HCT116 (cell line): ENCODE measurements around the gene SLC22A13. TPM values are rescaled to one million over a fixed set of nuclear protein-coding genes. Genes with fewer than 3 reads are reported as not detected.

Source experiments
- ATAC-seq: fragments of 200-7000 bp; cut with Tn5 transposase; 2 replicates; pipeline ENCODE4 v1.9.1; 2020; ENCODE audit warnings: mild to moderate bottlenecking, moderate library complexity
- BruUV-seq: library from RNA; stranded (reverse); fragments of 400-500 nt; replicated peaks from 2 replicates; lab custom pipeline; 2021; lab: Mats Ljungman, UMichigan
- CTCF ChIA-PET: fragments of 300-600 bp; sonication (Branson Sonifier 250); formaldehyde crosslinking; loops from one replicate; lab custom pipeline; 2021; ENCODE audit warnings: antibody characterized with exemption; lab: Charles Lee
- POLR2A ChIA-PET: fragments of 300-600, 350-600 bp; sonication (Branson Sonifier 250); formaldehyde crosslinking; loops from one replicate; lab custom pipeline; 2021; ENCODE audit warnings: antibody characterized with exemption; lab: Charles Lee
- RAD21 ChIA-PET, 2 experiments: fragments of 300-600 bp; sonication (Branson Sonifier 250); formaldehyde crosslinking; loops; one replicate each; lab custom pipeline; 2023; ENCODE audit warnings: low total read pairs in 2 of 2; ENCODE audit not compliant: uncharacterized antibody in 2 of 2, unreplicated experiment in 2 of 2, low non-redundant PET in 1 of 2; lab: Charles Lee
- DNase-seq: peaks from one replicate; pipeline ENCODE4 v3.0.0-alpha.2; 2010; ENCODE audit warnings: low read depth, low spot score
- H2AFZ ChIP-seq: fragments of 200-600 bp; shearing (Covaris generic), sonication (generic); 2 replicates; pipeline ENCODE4 v1.6.1; 2017; ENCODE audit warnings: low read depth, mixed run types, mixed read lengths, antibody characterized with exemption, low read length; ENCODE audit not compliant: poor library complexity, severe bottlenecking
- H3K27ac ChIP-seq: 2 replicates; pipeline ENCODE4 v1.5.1; 2012; ENCODE audit warnings: low read depth, low read length
- H3K27me3 ChIP-seq: fragments of 200-600 bp; sonication (generic); 2 replicates; pipeline ENCODE4 v1.6.1; 2016; ENCODE audit warnings: mixed run types, low read length, mixed read lengths; ENCODE audit not compliant: insufficient read depth
- H3K36me3 ChIP-seq, 2 experiments: fragments of 200-500 bp in 1 of 2; fragments of 200-600 bp in 1 of 2; sonication (Bioruptor generic) in 1 of 2; sonication (generic) in 1 of 2; 2 replicates each; pipeline versions ENCODE4 v1.5.1 to v1.6.1; 2014 to 2016; ENCODE audit warnings: low read length in 2 of 2, inconsistent platforms in 1 of 2, mixed read lengths in 1 of 2, mixed run types in 1 of 2; ENCODE audit not compliant: insufficient read depth in 2 of 2, control insufficient read depth in 1 of 2
- H3K4me1 ChIP-seq, 2 experiments: fragments of 200-600 bp in 1 of 2; sonication (generic) in 1 of 2; 2 replicates each; pipeline versions ENCODE4 v1.5.1 to v1.6.1; 2012 to 2017; ENCODE audit warnings: low read length in 2 of 2, inconsistent platforms in 1 of 2, mild to moderate bottlenecking in 1 of 2, mixed read lengths in 1 of 2, mixed run types in 1 of 2, moderate library complexity in 1 of 2; ENCODE audit not compliant: insufficient read depth in 2 of 2, control insufficient read depth in 1 of 2
- H3K4me2 ChIP-seq: fragments of 200-600 bp; sonication (generic); 2 replicates; pipeline ENCODE4 v1.6.1; 2017; ENCODE audit warnings: mixed run types, low read length, mixed read lengths
- H3K4me3 ChIP-seq, 2 experiments: fragments of 200-600 bp in 1 of 2; sonication (generic) in 1 of 2; replicated peaks in 1 of 2; 2 replicates each; pipeline ENCODE4 v1.5.1; 2011 to 2016; ENCODE audit warnings: low read length in 2 of 2, control low read depth in 1 of 2, low read depth in 1 of 2, mild to moderate bottlenecking in 1 of 2, mixed read lengths in 1 of 2, mixed run types in 1 of 2
- H3K79me2 ChIP-seq: fragments of 200-600 bp; sonication (generic); 2 replicates; pipeline ENCODE4 v1.6.1; 2017; ENCODE audit warnings: mild to moderate bottlenecking, mixed run types, low read length, moderate library complexity, mixed read lengths; ENCODE audit not compliant: insufficient read depth
- H3K9ac ChIP-seq: fragments of 200-600 bp; sonication (generic); 2 replicates; pipeline ENCODE4 v1.6.1; 2016; ENCODE audit warnings: low read length, mixed read lengths
- H3K9me2 ChIP-seq: fragments of 200-600 bp; sonication (generic), shearing (Covaris generic); 2 replicates; pipeline ENCODE4 v1.6.1; 2017; ENCODE audit warnings: mixed run types, mild to moderate bottlenecking, moderate library complexity; ENCODE audit not compliant: insufficient read depth
- H3K9me3 ChIP-seq, 2 experiments: fragments of 200-500 bp in 1 of 2; fragments of 200-600 bp in 1 of 2; sonication (Bioruptor generic) in 1 of 2; sonication (generic) in 1 of 2; 2 replicates each; pipeline ENCODE4 v1.6.1; 2014 to 2017; ENCODE audit warnings: low read length in 2 of 2, mixed read lengths in 2 of 2, inconsistent platforms in 1 of 2, low read depth in 1 of 2, mild to moderate bottlenecking in 1 of 2, mixed run types in 1 of 2, moderate library complexity in 1 of 2; ENCODE audit not compliant: control insufficient read depth in 1 of 2, insufficient read depth in 1 of 2
- H4K20me1 ChIP-seq: fragments of 200-600 bp; sonication (generic), shearing (Covaris generic); 2 replicates; pipeline ENCODE4 v1.6.1; 2017; ENCODE audit warnings: mixed run types, mild to moderate bottlenecking, moderate library complexity; ENCODE audit not compliant: insufficient read depth
- CBX3 ChIP-seq: IDR thresholded peaks from 2 replicates; pipeline ENCODE4 v1.6.1; 2012; ENCODE audit warnings: low read depth
- CEBPB ChIP-seq: IDR thresholded peaks from 2 replicates; pipeline ENCODE4 v1.6.1; 2012; ENCODE audit warnings: low read depth
- EGR1 ChIP-seq: IDR thresholded peaks from 2 replicates; pipeline ENCODE4 v1.6.1; 2012; ENCODE audit warnings: low read depth
- EZH2 ChIP-seq: fragments of 200-600 bp; sonication (generic); IDR thresholded peaks from 2 replicates; pipeline ENCODE4 v1.6.1; 2017; ENCODE audit warnings: antibody characterized with exemption, mixed run types
- FOSL1 ChIP-seq: IDR thresholded peaks from 2 replicates; pipeline ENCODE4 v1.6.1; 2012; ENCODE audit warnings: low read depth
- JUND ChIP-seq: IDR thresholded peaks from 2 replicates; pipeline ENCODE4 v1.6.1; 2012
- POLR2A ChIP-seq: IDR thresholded peaks from 2 replicates; pipeline ENCODE4 v1.7.0; 2011; ENCODE audit warnings: borderline replicate concordance; ENCODE audit not compliant: insufficient read depth, insufficient read length; ENCODE audit errors: extremely low read depth
- RAD21 ChIP-seq: IDR thresholded peaks from 2 replicates; pipeline ENCODE4 v1.6.1; 2012; ENCODE audit warnings: low read depth, mild to moderate bottlenecking
- SRF ChIP-seq: IDR thresholded peaks from 2 replicates; pipeline ENCODE4 v1.6.1; 2012; ENCODE audit warnings: low read depth
- TCF7L2 ChIP-seq: IDR thresholded peaks from 2 replicates; pipeline ENCODE4 v1.7.0; 2011; ENCODE audit warnings: borderline replicate concordance, inconsistent platforms; ENCODE audit not compliant: insufficient read depth, insufficient read length; ENCODE audit errors: extremely low read depth
- ZFX ChIP-seq: fragments of 450-650 bp; IDR thresholded peaks from 2 replicates; pipeline ENCODE4 v1.6.1; 2017
- ZNF274 ChIP-seq: fragments of 200-500 bp; sonication (Bioruptor generic); IDR thresholded peaks from 2 replicates; pipeline ENCODE4 v1.6.1; 2014; ENCODE audit warnings: mild to moderate bottlenecking, low read depth, low read length, inconsistent platforms
- intact Hi-C: fragments of 100-400 bp; cut with micrococcal nuclease; formaldehyde crosslinking; loops from 2 replicates; pipeline ENCODE4 v1.10.0; 2022
- total RNA-seq: library from RNA; stranded (reverse); gene quantifications from one replicate; pipeline ENCODE4 v1.2.1, GENCODE V29; 2021; ENCODE audit not compliant: unreplicated experiment
- TF ChIP-seq, protein P1 (sequence below): IDR thresholded peaks from 2 replicates; pipeline ENCODE4 v1.6.1; 2012
- TF ChIP-seq, protein P2 (sequence below), 3 experiments: fragments of 200-600 bp in 1 of 3; sonication (generic) in 1 of 3; IDR thresholded peaks in 2 of 3; conservative IDR thresholded peaks in 1 of 3; 2 replicates each; pipeline ENCODE4 v1.5.1; 2012 to 2017; ENCODE audit warnings: low read depth in 2 of 3, low read length in 2 of 3, antibody characterized with exemption in 1 of 3, borderline replicate concordance in 1 of 3, control low read depth in 1 of 3, mild to moderate bottlenecking in 1 of 3, mixed read lengths in 1 of 3, mixed run types in 1 of 3, moderate library complexity in 1 of 3; ENCODE audit not compliant: insufficient read depth in 1 of 3
- TF ChIP-seq, protein P3 (sequence below): IDR thresholded peaks from 2 replicates; pipeline ENCODE4 v1.6.1; 2012; ENCODE audit warnings: low read depth
- TF ChIP-seq, protein P4 (sequence below): IDR thresholded peaks from 2 replicates; pipeline ENCODE4 v1.6.1; 2012

The SLC22A13 gene
- total RNA-seq, 1 experiment from 2014 or later, result 0.47 TPM

DNA sequence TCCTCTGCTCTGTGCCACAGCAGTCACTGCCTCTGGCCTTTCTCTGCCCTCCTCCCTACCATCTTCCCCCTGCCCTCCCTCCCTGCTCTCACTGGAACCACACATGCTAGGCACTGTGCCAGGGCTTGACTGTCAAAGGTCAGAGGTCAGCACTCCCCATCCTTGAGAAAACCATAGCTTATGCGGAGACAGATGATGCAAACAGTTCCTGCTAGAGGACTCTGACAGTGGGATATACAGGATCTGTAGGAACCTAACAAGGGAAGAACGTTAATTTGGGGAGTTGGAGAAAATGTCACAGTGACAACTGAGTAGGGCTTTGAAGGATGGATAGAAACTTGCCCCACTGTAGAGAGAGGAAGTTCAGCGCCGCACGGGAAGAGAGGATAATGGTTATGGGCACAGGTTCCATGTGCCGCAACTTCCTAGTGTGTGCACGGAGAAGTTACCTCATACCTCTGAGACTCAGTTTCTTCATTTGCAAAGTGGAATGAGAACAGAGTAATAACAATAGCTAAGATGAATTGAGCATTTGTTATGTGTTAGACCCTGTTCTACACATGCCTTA is 51.7 kb downstream of the SLC22A13 start:
- H3K27me3 ChIP-seq, result no peaks in the 10 kb centered on the region
- no peak for ATAC-seq
- TF ChIP-seq, protein P1, sequence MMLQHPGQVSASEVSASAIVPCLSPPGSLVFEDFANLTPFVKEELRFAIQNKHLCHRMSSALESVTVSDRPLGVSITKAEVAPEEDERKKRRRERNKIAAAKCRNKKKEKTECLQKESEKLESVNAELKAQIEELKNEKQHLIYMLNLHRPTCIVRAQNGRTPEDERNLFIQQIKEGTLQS, result no peak
- TF ChIP-seq CBX3, result no peak
- TF ChIP-seq ZFX, result no peak
- TF ChIP-seq RAD21, result no peak
- no peak for TF ChIP-seq ZNF274
- TF ChIP-seq, protein P2, sequence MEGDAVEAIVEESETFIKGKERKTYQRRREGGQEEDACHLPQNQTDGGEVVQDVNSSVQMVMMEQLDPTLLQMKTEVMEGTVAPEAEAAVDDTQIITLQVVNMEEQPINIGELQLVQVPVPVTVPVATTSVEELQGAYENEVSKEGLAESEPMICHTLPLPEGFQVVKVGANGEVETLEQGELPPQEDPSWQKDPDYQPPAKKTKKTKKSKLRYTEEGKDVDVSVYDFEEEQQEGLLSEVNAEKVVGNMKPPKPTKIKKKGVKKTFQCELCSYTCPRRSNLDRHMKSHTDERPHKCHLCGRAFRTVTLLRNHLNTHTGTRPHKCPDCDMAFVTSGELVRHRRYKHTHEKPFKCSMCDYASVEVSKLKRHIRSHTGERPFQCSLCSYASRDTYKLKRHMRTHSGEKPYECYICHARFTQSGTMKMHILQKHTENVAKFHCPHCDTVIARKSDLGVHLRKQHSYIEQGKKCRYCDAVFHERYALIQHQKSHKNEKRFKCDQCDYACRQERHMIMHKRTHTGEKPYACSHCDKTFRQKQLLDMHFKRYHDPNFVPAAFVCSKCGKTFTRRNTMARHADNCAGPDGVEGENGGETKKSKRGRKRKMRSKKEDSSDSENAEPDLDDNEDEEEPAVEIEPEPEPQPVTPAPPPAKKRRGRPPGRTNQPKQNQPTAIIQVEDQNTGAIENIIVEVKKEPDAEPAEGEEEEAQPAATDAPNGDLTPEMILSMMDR (IDR thresholded peaks at IDR 0.05 in 2 of 3, conservative IDR thresholded peaks at IDR 0.05 in 1 of 3; ENCODE audit: borderline replicate concordance in 1 of 3, insufficient read depth in 1 of 3, low read depth in 2 of 3, low read length in 2 of 3), result no peak
- TF ChIP-seq EZH2, result no peak
- no peak for TF ChIP-seq EGR1
- no peak for TF ChIP-seq JUND
- no peak for TF ChIP-seq POLR2A
- TF ChIP-seq FOSL1, result no peak
- TF ChIP-seq, protein P3, sequence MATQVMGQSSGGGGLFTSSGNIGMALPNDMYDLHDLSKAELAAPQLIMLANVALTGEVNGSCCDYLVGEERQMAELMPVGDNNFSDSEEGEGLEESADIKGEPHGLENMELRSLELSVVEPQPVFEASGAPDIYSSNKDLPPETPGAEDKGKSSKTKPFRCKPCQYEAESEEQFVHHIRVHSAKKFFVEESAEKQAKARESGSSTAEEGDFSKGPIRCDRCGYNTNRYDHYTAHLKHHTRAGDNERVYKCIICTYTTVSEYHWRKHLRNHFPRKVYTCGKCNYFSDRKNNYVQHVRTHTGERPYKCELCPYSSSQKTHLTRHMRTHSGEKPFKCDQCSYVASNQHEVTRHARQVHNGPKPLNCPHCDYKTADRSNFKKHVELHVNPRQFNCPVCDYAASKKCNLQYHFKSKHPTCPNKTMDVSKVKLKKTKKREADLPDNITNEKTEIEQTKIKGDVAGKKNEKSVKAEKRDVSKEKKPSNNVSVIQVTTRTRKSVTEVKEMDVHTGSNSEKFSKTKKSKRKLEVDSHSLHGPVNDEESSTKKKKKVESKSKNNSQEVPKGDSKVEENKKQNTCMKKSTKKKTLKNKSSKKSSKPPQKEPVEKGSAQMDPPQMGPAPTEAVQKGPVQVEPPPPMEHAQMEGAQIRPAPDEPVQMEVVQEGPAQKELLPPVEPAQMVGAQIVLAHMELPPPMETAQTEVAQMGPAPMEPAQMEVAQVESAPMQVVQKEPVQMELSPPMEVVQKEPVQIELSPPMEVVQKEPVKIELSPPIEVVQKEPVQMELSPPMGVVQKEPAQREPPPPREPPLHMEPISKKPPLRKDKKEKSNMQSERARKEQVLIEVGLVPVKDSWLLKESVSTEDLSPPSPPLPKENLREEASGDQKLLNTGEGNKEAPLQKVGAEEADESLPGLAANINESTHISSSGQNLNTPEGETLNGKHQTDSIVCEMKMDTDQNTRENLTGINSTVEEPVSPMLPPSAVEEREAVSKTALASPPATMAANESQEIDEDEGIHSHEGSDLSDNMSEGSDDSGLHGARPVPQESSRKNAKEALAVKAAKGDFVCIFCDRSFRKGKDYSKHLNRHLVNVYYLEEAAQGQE, result no peak
- TF ChIP-seq, protein P4, sequence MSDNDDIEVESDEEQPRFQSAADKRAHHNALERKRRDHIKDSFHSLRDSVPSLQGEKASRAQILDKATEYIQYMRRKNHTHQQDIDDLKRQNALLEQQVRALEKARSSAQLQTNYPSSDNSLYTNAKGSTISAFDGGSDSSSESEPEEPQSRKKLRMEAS, result no peak
- no peak for TF ChIP-seq CEBPB
- no peak for TF ChIP-seq SRF
- no peak for TF ChIP-seq TCF7L2
- H3K27ac ChIP-seq, result no peak overlapping the region
- RAD21 ChIA-PET, result no interaction called here
- POLR2A ChIA-PET, result no interaction called here
- no peaks in the 10 kb centered on the region for H3K9me2 ChIP-seq
- H3K4me2 ChIP-seq, result no peak overlapping the region
- no peak overlapping the region for H2AFZ ChIP-seq
- no peaks in the 10 kb centered on the region for H3K36me3 ChIP-seq
- CTCF ChIA-PET, result no interaction called here
- intact Hi-C loops, result no loop called here
- H3K9ac ChIP-seq, result no peak overlapping the region
- no peaks in the 10 kb centered on the region for H3K9me3 ChIP-seq
- no peaks in the 10 kb centered on the region for H3K4me1 ChIP-seq
- no peaks in the 10 kb centered on the region for H4K20me1 ChIP-seq
- no peak for DNase-seq
- no TSS peak for BruUV-seq
- H3K4me3 ChIP-seq, result no peak overlapping the region
- no peaks in the 10 kb centered on the region for H3K79me2 ChIP-seq
